Skeletal muscle tissue (tissue), 4 donors: ENCODE results near the gene PDILT. TPM values are rescaled to one million over a fixed set of nuclear protein-coding genes. Genes with fewer than 3 reads are reported as not detected.
"Not testable (repeated sequence)": the region's sequence is repeated elsewhere in the genome, so short reads cannot be mapped to it uniquely, and the experiment has no call there.

Experiments used
- H3K27ac ChIP-seq: one replicate; pipeline ENCODE4 v1.7.0; 2013; ENCODE audit warnings: mild to moderate bottlenecking, low read depth, low read length, inconsistent platforms
- H3K27me3 ChIP-seq, 3 donors: one replicate each; pipeline ENCODE4 v1.7.0; 2013; ENCODE audit warnings: low read length in 3 of 3; ENCODE audit not compliant: control insufficient read depth in 3 of 3, insufficient read depth in 3 of 3
- H3K36me3 ChIP-seq, 3 donors: one replicate each; pipeline ENCODE4 v1.7.0; 2013; ENCODE audit warnings: low read length in 3 of 3; ENCODE audit not compliant: control insufficient read depth in 3 of 3, insufficient read depth in 3 of 3
- H3K4me1 ChIP-seq, 3 donors: one replicate each; pipeline ENCODE4 v1.7.0; 2013; ENCODE audit warnings: low read length in 3 of 3, mild to moderate bottlenecking in 3 of 3; ENCODE audit not compliant: control insufficient read depth in 3 of 3, insufficient read depth in 3 of 3
- H3K4me3 ChIP-seq, 3 donors: one replicate each; pipeline ENCODE4 v1.7.0; 2013; ENCODE audit warnings: low read length in 3 of 3
- H3K9ac ChIP-seq, 3 donors: one replicate each; pipeline ENCODE4 v1.7.0; 2013; ENCODE audit warnings: low read length in 3 of 3, mild to moderate bottlenecking in 3 of 3, moderate library complexity in 2 of 3, low read depth in 1 of 3
- H3K9me3 ChIP-seq, 3 donors: one replicate each; pipeline ENCODE4 v1.7.0; 2013; ENCODE audit warnings: low read length in 3 of 3; ENCODE audit not compliant: control insufficient read depth in 3 of 3
- total RNA-seq: library from RNA; depleted of rRNA; stranded (reverse); fragments of >200 nt; gene quantifications from one replicate; pipeline ENCODE4 v1.2.3, GENCODE V29; 2014
- donor health status: Osteomylitis.

PDILT gene
- total RNA-seq, 1 donor from 2014 or later = not detected

DNA sequence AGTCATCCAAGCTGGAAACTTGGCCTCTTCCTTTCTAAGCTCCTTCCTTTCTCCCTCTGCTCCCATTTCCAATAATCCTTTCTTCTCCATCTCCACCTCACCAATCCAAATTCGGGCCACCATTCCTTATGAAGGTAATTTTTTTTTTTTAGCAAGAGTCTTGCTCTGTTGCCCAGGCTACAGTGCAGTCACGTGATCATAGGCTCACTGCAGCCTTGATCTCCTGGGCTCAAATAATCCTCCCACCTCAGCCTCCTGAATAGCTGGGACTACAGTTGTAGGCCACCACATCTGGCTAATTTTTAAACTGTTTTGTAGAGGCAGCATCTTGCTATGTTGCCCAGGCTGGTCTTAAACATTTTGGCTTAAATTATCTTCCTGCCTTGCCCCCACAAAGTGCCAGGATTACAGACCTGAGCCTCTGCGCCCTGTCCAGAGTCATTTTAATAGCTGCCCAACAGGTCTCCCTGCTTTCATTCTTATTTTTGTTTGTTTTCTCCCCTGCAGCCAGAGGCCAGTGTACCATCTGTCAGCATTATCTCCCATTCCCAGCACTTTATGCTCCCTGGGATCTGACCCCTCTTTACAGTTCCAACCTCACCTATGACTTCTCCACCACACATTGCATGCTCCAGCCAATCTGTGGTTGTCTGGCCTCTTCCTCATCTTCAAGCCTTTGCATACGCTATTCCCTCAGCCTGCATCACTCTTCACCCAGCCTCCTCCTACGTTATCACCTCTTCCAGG lies 75.0 kb downstream of the PDILT start:
- H3K4me1 ChIP-seq = no peaks in the 10 kb centered on the region
- H3K9ac ChIP-seq = no peak overlapping the region
- H3K4me3 ChIP-seq = no peak overlapping the region
- H3K27me3 ChIP-seq = peaks cover 0 to 3% (median 0%) of the 10 kb centered on the region in 3 donors
- no peaks in the 10 kb centered on the region for H3K9me3 ChIP-seq
- H3K27ac ChIP-seq = no peak overlapping the region
- H3K36me3 ChIP-seq = no peaks in the 10 kb centered on the region

DNA sequence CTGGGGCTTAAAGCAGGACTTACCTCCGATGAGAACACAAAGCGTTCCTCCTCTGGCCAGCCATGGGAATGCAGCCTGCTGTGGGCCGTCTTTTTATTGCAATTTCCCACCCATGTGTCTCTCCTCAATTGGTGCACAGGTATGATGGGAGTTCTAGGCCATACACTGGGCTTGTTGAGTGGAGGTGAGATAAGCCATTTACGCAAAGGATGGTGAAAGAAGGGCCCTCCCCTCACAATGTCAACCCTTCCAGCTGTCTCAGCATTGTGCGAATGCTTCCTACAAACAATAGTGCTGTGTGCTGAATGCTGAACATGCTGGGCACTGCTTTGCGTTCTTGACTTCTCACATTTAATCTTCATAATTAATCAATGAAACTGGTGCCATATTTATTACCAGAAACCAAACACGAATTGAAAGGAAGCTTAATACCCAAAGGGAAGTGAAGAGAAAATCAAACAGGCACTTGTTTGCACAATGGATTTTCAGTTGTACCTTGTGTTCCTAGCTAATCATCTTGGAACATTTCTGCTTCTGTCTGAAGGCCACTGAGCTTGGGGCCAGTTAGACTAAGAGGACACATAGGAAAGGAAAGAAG lies 77.0 kb downstream of the PDILT start, which contains the start of gene GP2:
Gene GP2, minus strand, starts transcription at position 70 of the 598 bp plus-strand sequence. CDS start 1,082 bp downstream, outside the sequence.
- Histone ChIP-seq H3K9ac (no peak within 1 kb of the TSS), H3K4me3 (no peak within 1 kb of the TSS), H3K27ac (no peak within 1 kb of the TSS), H3K9me3 (no peaks in the 10 kb centered on the region), H3K36me3 (no peaks in the 10 kb centered on the region), H3K4me1 (no peaks in the 10 kb centered on the region), H3K27me3 (peaks cover 0 to 3% (median 3%) of the 10 kb centered on the region in 3 donors)

- Histone ChIP-seq H3K36me3 (no peaks in the 10 kb centered on the region), H3K9ac (no peak overlapping the region), H3K27ac (no peak overlapping the region), H3K4me3 (no peak overlapping the region), H3K9me3 (no peaks in the 10 kb centered on the region), H3K27me3 (peaks cover 0 to 3% (median 3%) of the 10 kb centered on the region in 3 donors), H3K4me1 (no peaks in the 10 kb centered on the region)
Measured at GRCh38 chr16:20326321-20326720, 78.2 kb downstream of the PDILT start.

- no peaks in the 10 kb centered on the region for H3K9me3 ChIP-seq
- no peaks in the 10 kb centered on the region for H3K36me3 ChIP-seq
- no peaks in the 10 kb centered on the region for H3K4me1 ChIP-seq
- H3K27me3 ChIP-seq = peaks cover 0 to 3% (median 3%) of the 10 kb centered on the region in 3 donors
- no peak overlapping the region for H3K27ac ChIP-seq
- H3K9ac ChIP-seq = no peak overlapping the region
- no peak overlapping the region for H3K4me3 ChIP-seq
Measured at GRCh38 chr16:20325005-20325404, 79.5 kb downstream of the PDILT start.

GRCh38 chr16:20323591-20324117 lies 80.9 kb downstream of the PDILT start:
- Histone ChIP-seq H3K27ac (no peak overlapping the region), H3K9me3 (no peaks in the 10 kb centered on the region), H3K27me3 (peaks cover 0 to 3% (median 3%) of the 10 kb centered on the region in 3 donors), H3K9ac (no peak overlapping the region), H3K4me1 (no peaks in the 10 kb centered on the region), H3K36me3 (no peaks in the 10 kb centered on the region), H3K4me3 (no peak overlapping the region)

- Histone ChIP-seq H3K36me3 (no peaks in the 10 kb centered on the region), H3K9ac (no peak overlapping the region), H3K9me3 (no peaks in the 10 kb centered on the region), H3K4me3 (no peak overlapping the region), H3K27me3 (peaks cover 0 to 7% (median 3%) of the 10 kb centered on the region in 3 donors), H3K4me1 (no peaks in the 10 kb centered on the region), H3K27ac (no peak overlapping the region)
Measured at GRCh38 chr16:20322696-20323095, 81.8 kb downstream of the PDILT start.

GRCh38 chr16:20321671-20322070 lies 82.9 kb downstream of the PDILT start:
- Histone ChIP-seq H3K36me3 (no peaks in the 10 kb centered on the region), H3K4me1 (no peaks in the 10 kb centered on the region), H3K9ac (no peak overlapping the region), H3K27me3 (peaks cover 0 to 4% (median 3%) of the 10 kb centered on the region in 3 donors), H3K27ac (no peak overlapping the region), H3K4me3 (no peak overlapping the region), H3K9me3 (no peaks in the 10 kb centered on the region)

- H3K27me3 ChIP-seq, H3K9ac ChIP-seq, H3K9me3 ChIP-seq, H3K4me3 ChIP-seq, H3K36me3 ChIP-seq, H3K4me1 ChIP-seq, H3K27ac ChIP-seq: not testable (repeated sequence)
Measured at GRCh38 chr16:20321051-20321450, 83.5 kb downstream of the PDILT start.

GRCh38 chr16:20320592-20320991 lies 83.9 kb downstream of the PDILT start:
- peaks cover 0 to 4% (median 3%) of the 10 kb centered on the region in 3 donors for H3K27me3 ChIP-seq
- no peak overlapping the region for H3K9ac ChIP-seq
- no peak overlapping the region for H3K4me3 ChIP-seq
- H3K36me3 ChIP-seq = no peaks in the 10 kb centered on the region
- no peaks in the 10 kb centered on the region for H3K9me3 ChIP-seq
- no peak overlapping the region for H3K27ac ChIP-seq
- no peaks in the 10 kb centered on the region for H3K4me1 ChIP-seq

- Histone ChIP-seq H3K27me3 (peaks cover 0 to 4% (median 3%) of the 10 kb centered on the region in 3 donors), H3K36me3 (no peaks in the 10 kb centered on the region), H3K9me3 (no peaks in the 10 kb centered on the region), H3K4me1 (no peaks in the 10 kb centered on the region), H3K27ac (no peak overlapping the region), H3K9ac (no peak overlapping the region), H3K4me3 (no peak overlapping the region)
Measured at GRCh38 chr16:20320178-20320577, 84.4 kb downstream of the PDILT start.
